Measurements from ENCODE around the gene ZNF80. TPM values are rescaled to one million over a fixed set of nuclear protein-coding genes. Genes with fewer than 3 reads are reported as not detected.

ZNF80 gene
- total and polyA plus RNA-seq, 2 of the 8 experiments (the other 6 are each of a cell fraction or from before 2014, with no cell fraction given), result not detected

DNA sequence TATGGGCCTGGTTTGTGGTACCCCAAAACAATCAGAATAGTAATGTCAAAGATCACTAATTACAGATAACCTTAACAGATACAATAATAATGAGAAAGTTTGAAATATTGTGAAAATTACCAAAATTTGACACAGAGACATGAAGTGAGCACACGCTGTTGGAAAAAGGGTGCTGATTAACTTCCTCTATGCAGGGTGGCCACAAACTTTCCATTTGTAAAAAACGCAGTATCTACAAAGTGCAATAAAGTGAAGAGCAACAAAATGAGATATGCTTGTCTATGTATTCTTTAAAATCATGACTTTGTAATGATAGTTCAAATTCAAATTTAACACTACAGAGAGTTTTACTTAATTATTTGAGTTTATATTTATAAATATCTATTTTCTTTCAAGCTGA is 48.9 kb upstream of the ZNF80 start:
- H2AK5ac ChIP-seq (ENCODE audit: low read depth, low read length), result no peak overlapping the region
- no peak overlapping the region for H3K56ac ChIP-seq (replicated peaks; ENCODE audit: insufficient read length, low read depth, low read length)
- no peak overlapping the region for H3K18ac ChIP-seq (ENCODE audit: extremely low read depth, low read length)
- no peak overlapping the region for H3K4ac ChIP-seq (replicated peaks; ENCODE audit: insufficient read length, low read depth, low read length)
- H3K27ac ChIP-seq (ENCODE audit: low read depth, low read length), result no peak overlapping the region
- no peak overlapping the region for H2BK5ac ChIP-seq (ENCODE audit: low read depth, low read length)
- no peaks in the 10 kb centered on the region for H3K79me1 ChIP-seq (ENCODE audit: low read depth, low read length)
- no peaks in the 10 kb centered on the region for H3K9me3 ChIP-seq (ENCODE audit: insufficient read depth in 2 of 2, low read depth in 1 of 2, low read length in 1 of 2)
- no peaks in the 10 kb centered on the region for H3K23me2 ChIP-seq (ENCODE audit: low read depth, low read length)
- no peaks in the 10 kb centered on the region for H3K79me2 ChIP-seq (ENCODE audit: control insufficient read depth in 1 of 2, insufficient read depth in 2 of 2, low read length in 2 of 2)
- no peak overlapping the region for H3K14ac ChIP-seq (ENCODE audit: insufficient read length)
- peaks cover 0 to 3% (median 2%) of the 10 kb centered on the region in 4 experiments; a peak in 2 of 7 replicates for H3K4me1 ChIP-seq (replicated peaks in 1 of 4; ENCODE audit: control insufficient read depth in 3 of 4, insufficient read depth in 4 of 4, low read length in 3 of 4)
- no peak overlapping the region for H2BK12ac ChIP-seq (ENCODE audit: low read depth, low read length)
- no peaks in the 10 kb centered on the region for H4K20me1 ChIP-seq (replicated peaks in 1 of 2; ENCODE audit: control insufficient read depth in 1 of 2, insufficient read depth in 2 of 2, low read length in 2 of 2)
- H3K4me2 ChIP-seq (ENCODE audit: insufficient read depth in 1 of 2, low read depth in 2 of 2, low read length in 2 of 2), result no peak overlapping the region
- no peak overlapping the region for H2BK15ac ChIP-seq (ENCODE audit: low read length)
- H2BK120ac ChIP-seq (replicated peaks; ENCODE audit: low read depth, low read length), result no peak overlapping the region
- no peak overlapping the region for H4K91ac ChIP-seq (replicated peaks; ENCODE audit: insufficient read length, low read length)
- no peak overlapping the region for H2AFZ ChIP-seq (ENCODE audit: low read length)
- ChIA-PET POLR2A (ENCODE audit: partially characterized antibody) (no interaction called here), CTCF (ENCODE audit: partially characterized antibody) (interaction anchor here (0.6 to 1.6 kb wide), 3 partner anchors 10 to 77 kb away, joined by 3 to 5 read pairs (median 3); no protein-coding TSS in a partner anchor)
- no peaks in the 10 kb centered on the region for H3K27me3 ChIP-seq (replicated peaks in 1 of 4; ENCODE audit: control insufficient read depth in 3 of 4, extremely low read depth in 1 of 4, insufficient read depth in 3 of 4, low read length in 3 of 4)
- H2BK20ac ChIP-seq (ENCODE audit: low read length), result no peak overlapping the region
- WGBS, 2 experiments (ENCODE audit: extremely low coverage in 1 of 2, insufficient coverage in 1 of 2, insufficient read length in 1 of 2, insufficient replicate concordance in 2 of 2, low coverage in 1 of 2, low lambda C conversion rate in 2 of 2, missing lambda C conversion rate in 1 of 2), result 91% methylated on average over 2 of the region's 2 CpGs; no CpG with 5 or more reads in 1 of the 2 experiments
- no peak overlapping the region for H3K4me3 ChIP-seq (ENCODE audit: extremely low read depth in 1 of 4, insufficient read depth in 2 of 4, low read depth in 3 of 4, low read length in 4 of 4)
- H3K36me3 ChIP-seq (ENCODE audit: control insufficient read depth in 2 of 4, insufficient read depth in 4 of 4, low read length in 3 of 4), result no peaks in the 10 kb centered on the region
- H4K5ac ChIP-seq (ENCODE audit: insufficient read length, low read depth, low read length), result no peak overlapping the region
- H3K9ac ChIP-seq (replicated peaks in 1 of 4; ENCODE audit: extremely low read depth in 1 of 4, low read depth in 3 of 4, low read length in 3 of 4), result no peak overlapping the region
- TF ChIP-seq RNF2 (IDR thresholded peaks at IDR 0.05; ENCODE audit: borderline replicate concordance, low read depth, low read length, missing control alignments, poor library complexity, severe bottlenecking) (no peak), SP2 (IDR thresholded peaks at IDR 0.05; ENCODE audit: low read length) (no peak), NANOG (IDR thresholded peaks at IDR 0.05; ENCODE audit: insufficient read depth, low read depth, low read length, poor library complexity, severe bottlenecking) (no peak), EP300 (IDR thresholded peaks at IDR 0.05; ENCODE audit: borderline replicate concordance in 1 of 2, low read depth in 2 of 2, low read length in 2 of 2) (no peak), SIRT6 (IDR thresholded peaks at IDR 0.05; ENCODE audit: low read length) (no peak), RFX5 (IDR thresholded peaks at IDR 0.05; ENCODE audit: borderline replicate concordance, low read depth, low read length) (no peak), SP1 (IDR thresholded peaks at IDR 0.05; ENCODE audit: low read depth, low read length) (no peak), YY1 (IDR thresholded peaks at IDR 0.05; ENCODE audit: low read depth, low read length) (no peak), TAF1 (IDR thresholded peaks at IDR 0.05; ENCODE audit: low read depth, low read length) (no peak), SRF (IDR thresholded peaks at IDR 0.05; ENCODE audit: low read depth, low read length) (no peak), CREB1 (IDR thresholded peaks at IDR 0.05) (no peak)
- no peak for FAIRE-seq
- H4K8ac ChIP-seq (ENCODE audit: extremely low read depth, insufficient read depth, low read length), result no peak overlapping the region
- no peak overlapping the region for H3K23ac ChIP-seq (ENCODE audit: insufficient read length)
- no peak for DNase-seq (ENCODE audit: low read depth in 1 of 2, low spot score in 2 of 2)
